Naive B cell (primary cell): ENCODE measurements around the gene SORCS2. TPM values are rescaled to one million over a fixed set of nuclear protein-coding genes. Genes with fewer than 3 reads are reported as not detected.

ENCODE experiments used
- ATAC-seq, 2 donors: fragments of 150-1000 bp; cut with Tn5 transposase; 2 replicates each; pipeline ENCODE4 v1.10.0; 2021; ENCODE audit warnings: low read depth in 2 of 2, mild to moderate bottlenecking in 2 of 2, moderate library complexity in 2 of 2
- DNase-seq: peaks from one replicate; pipeline ENCODE4 v3.0.0; 2022
- H3K27ac Mint-ChIP-seq, 6 donors: one replicate each; pipeline ENCODE4 v1.8.0; 2020 to 2022; ENCODE audit warnings: mild to moderate bottlenecking in 6 of 6, mixed read lengths in 6 of 6, moderate library complexity in 5 of 6, inconsistent platforms in 2 of 6
- H3K27me3 Mint-ChIP-seq, 3 donors: one replicate each; pipeline ENCODE4 v1.8.0; 2021 to 2022; ENCODE audit warnings: mixed read lengths in 3 of 3, mild to moderate bottlenecking in 1 of 3
- H3K36me3 Mint-ChIP-seq, 2 donors: one replicate each; pipeline ENCODE4 v1.8.0; 2020 to 2022; ENCODE audit warnings: mixed read lengths in 2 of 2, inconsistent platforms in 1 of 2, mild to moderate bottlenecking in 1 of 2
- H3K4me1 Mint-ChIP-seq, 3 donors: one replicate each; pipeline ENCODE4 v1.8.0; 2020 to 2022; ENCODE audit warnings: mixed read lengths in 3 of 3, inconsistent platforms in 1 of 3, mild to moderate bottlenecking in 1 of 3, moderate library complexity in 1 of 3
- H3K4me3 Mint-ChIP-seq, 8 donors: one replicate each; pipeline ENCODE4 v1.8.0; 2020 to 2022; ENCODE audit warnings: mild to moderate bottlenecking in 8 of 8, mixed read lengths in 8 of 8, moderate library complexity in 8 of 8, inconsistent platforms in 2 of 8
- H3K9me3 Mint-ChIP-seq, 7 donors: one replicate each; pipeline ENCODE4 v1.8.0; 2020 to 2022; ENCODE audit warnings: mixed read lengths in 7 of 7, mild to moderate bottlenecking in 5 of 7, inconsistent platforms in 2 of 7, moderate library complexity in 1 of 7
- polyA plus RNA-seq, 6 donors: library from polyadenylated mRNA; unstranded; fragments of 300-500 nt; fragmentation: Illumina TruSeq; gene quantifications; one replicate each; pipeline ENCODE4 v1.2.3, GENCODE V29; 2021; ENCODE audit warnings: low read depth in 6 of 6

The SORCS2 gene
- polyA plus RNA-seq, 6 donors from 2014 or later, result not detected

DNA sequence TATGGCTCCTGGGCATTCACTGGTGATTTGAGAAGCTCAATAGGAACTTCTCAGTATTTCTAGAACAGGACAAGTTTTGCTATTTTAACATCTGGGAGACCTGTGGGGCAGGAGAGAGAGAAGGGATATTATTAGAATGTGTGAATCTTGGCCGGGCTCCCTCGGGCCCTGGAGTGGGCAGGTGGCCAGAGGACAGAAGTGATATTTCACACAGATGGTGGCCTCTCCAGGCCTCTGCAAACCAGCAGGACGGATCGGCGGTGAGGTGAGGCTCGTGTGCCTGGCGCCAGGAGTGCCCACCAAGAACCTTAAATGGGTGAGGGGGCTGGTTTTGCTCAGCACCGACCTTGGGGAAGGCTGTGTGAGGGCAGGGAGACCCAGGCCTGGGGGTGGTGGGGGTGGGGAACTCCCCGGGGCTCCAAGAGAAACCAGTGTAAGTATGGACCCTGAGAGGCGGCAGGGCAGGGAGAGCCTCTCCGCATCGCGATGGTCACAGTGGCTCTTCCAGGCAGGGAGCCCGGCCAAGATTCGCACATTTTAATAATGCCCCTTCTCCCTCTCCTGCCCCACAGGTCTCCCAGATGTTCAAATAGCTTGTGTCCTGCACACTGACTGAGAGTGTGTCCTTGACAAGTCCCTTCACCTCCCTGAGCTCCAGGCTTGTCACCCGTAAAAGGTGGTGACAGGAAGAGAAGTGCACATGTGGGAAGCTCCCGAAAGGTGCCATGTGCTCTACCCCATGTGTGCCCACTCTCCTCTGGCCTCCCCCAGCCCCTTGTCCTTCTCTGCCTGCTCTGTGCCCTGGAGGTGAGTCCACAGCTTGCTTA lies 64.9 kb downstream of the SORCS2 start:
- no peak overlapping the region for H3K4me3 Mint-ChIP-seq
- H3K27ac Mint-ChIP-seq, result no peak overlapping the region
- H3K36me3 Mint-ChIP-seq, result peaks cover 0 to 7% of the 10 kb centered on the region in 2 donors
- H3K4me1 Mint-ChIP-seq, result no peaks in the 10 kb centered on the region
- ATAC-seq, result no peak
- H3K9me3 Mint-ChIP-seq, result peaks cover 2 to 9% (median 5%) of the 10 kb centered on the region in 7 donors
- peaks cover 5 to 34% (median 31%) of the 10 kb centered on the region in 3 donors for H3K27me3 Mint-ChIP-seq
- no peak for DNase-seq

DNA sequence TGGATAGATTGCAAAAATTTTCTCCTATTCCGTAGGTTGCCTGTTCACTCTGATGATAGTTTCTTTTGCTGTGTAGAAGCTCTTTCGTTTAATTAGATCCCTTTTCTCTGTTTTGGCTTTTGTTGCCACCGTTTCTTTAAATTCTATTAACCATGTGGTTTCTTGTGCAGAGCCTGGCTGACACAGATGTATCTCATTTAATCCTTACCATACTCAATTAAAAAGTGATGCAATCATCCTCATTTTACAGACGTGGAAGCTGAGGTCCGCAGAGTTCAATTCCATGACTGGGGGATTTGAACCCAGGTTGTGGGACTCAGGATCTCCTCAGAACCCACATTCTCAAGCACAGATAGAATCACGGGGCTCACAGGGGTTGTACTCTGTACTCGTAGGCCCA lies 66.7 kb downstream of the SORCS2 start:
- DNase-seq (no peak), ATAC-seq (no peak)
- H3K36me3 Mint-ChIP-seq, result peaks cover 0 to 7% of the 10 kb centered on the region in 2 donors
- peaks cover under 1 to 9% (median 5%) of the 10 kb centered on the region in 7 donors for H3K9me3 Mint-ChIP-seq
- H3K4me3 Mint-ChIP-seq, result no peak overlapping the region
- H3K27ac Mint-ChIP-seq, result no peak overlapping the region
- no peaks in the 10 kb centered on the region for H3K4me1 Mint-ChIP-seq
- peaks cover 8 to 39% (median 29%) of the 10 kb centered on the region in 3 donors for H3K27me3 Mint-ChIP-seq

DNA sequence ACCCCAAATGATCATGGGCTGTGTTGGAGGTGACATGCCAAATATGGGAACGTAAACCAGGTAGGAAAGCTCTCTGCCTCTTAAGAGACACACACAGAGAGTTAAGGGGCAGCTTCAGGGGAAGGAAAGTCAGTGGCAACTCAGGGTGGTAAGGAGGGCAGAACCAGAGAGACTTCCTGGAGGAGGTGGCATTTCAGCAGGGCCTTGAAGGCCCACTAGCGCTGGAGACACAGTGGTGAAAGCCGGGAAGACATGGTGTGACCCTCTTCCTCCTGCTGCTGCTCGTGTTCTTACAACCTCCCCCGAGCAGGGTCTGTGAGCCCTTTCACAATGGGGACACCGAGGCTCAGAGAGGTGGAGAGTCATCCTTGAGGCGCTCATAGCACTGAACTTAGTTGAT lies 68.2 kb downstream of the SORCS2 start:
- no peak for DNase-seq
- Mint-ChIP-seq H3K9me3 (peaks cover 0 to 9% (median 5%) of the 10 kb centered on the region in 7 donors), H3K27ac (no peak overlapping the region), H3K4me1 (no peaks in the 10 kb centered on the region), H3K36me3 (peaks cover 0 to 7% of the 10 kb centered on the region in 2 donors), H3K4me3 (no peak overlapping the region), H3K27me3 (peaks cover 8 to 27% (median 24%) of the 10 kb centered on the region in 3 donors)
- no peak for ATAC-seq

DNA sequence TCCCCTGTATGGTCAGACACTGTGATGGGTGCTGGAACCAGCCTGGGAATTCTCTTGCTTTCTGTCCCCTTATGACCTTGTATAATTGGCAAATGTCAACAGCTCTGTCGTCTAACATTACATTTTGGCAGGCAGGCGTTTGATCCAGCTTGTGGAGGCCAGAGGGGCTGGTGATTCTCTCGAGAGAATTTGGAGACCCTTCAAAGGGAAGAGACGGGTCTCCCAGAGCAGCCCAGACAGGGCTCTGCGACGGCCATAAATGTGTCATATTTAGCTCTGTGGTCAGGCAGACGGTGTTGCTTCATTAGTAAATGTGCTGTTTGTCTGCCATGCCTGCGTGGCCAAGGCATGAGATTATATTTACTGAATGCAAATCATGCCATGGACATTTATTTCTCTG lies 68.7 kb downstream of the SORCS2 start:
- Mint-ChIP-seq H3K9me3 (peaks cover 0 to 9% (median 5%) of the 10 kb centered on the region in 7 donors), H3K4me1 (no peaks in the 10 kb centered on the region), H3K27ac (no peak overlapping the region), H3K36me3 (peaks cover 0 to 7% of the 10 kb centered on the region in 2 donors), H3K4me3 (no peak overlapping the region), H3K27me3 (peaks cover 8 to 32% (median 24%) of the 10 kb centered on the region in 3 donors)
- no peak for DNase-seq
- ATAC-seq, result no peak

DNA sequence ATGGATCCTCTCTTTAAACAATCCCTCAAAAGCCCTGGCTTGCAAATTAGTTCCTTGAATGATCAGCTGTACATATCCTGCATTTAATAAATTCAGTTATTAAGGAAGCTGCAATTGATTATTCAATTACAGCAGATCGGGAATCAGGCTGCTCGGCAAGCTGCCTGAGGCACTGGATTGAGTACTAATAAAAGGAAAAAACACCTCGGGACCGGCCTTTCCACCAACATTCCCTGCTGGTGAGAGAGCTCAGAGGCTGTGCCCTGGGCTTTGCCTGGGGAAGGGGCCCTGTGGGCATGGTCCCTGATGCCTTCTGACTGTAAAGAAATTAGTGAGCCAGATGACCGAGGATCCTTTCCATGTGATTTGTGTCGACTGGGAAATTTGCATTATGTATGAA lies 69.2 kb downstream of the SORCS2 start:
- H3K27ac Mint-ChIP-seq, result no peak overlapping the region
- peaks cover 0 to 7% of the 10 kb centered on the region in 2 donors for H3K36me3 Mint-ChIP-seq
- no peak overlapping the region for H3K4me3 Mint-ChIP-seq
- ATAC-seq (no peak), DNase-seq (no peak)
- H3K9me3 Mint-ChIP-seq, result peaks cover 0 to 9% (median 5%) of the 10 kb centered on the region in 7 donors
- no peaks in the 10 kb centered on the region for H3K4me1 Mint-ChIP-seq
- H3K27me3 Mint-ChIP-seq, result peaks cover 8 to 34% (median 24%) of the 10 kb centered on the region in 3 donors

DNA sequence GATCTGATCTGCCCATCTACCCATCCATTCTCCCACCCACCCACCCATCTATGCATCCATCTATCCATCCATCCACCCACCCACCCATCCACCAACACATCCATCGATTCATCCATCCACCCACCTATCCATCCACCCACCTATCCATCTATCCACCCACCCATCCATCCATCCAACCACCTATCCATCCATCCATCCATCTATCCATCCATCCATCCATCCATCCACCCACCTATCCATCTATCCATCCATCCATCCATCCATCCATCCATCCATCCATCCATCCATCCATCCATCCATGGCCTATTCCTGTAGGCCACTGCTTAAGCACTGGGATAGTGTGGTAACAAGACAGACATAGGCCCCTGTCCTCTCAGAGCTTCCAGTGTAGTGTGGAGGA lies 69.8 kb downstream of the SORCS2 start:
- Mint-ChIP-seq H3K27me3 (peaks cover 8 to 29% (median 24%) of the 10 kb centered on the region in 3 donors), H3K36me3 (peaks cover 0 to 7% of the 10 kb centered on the region in 2 donors), H3K27ac (no peak overlapping the region), H3K4me1 (no peaks in the 10 kb centered on the region), H3K9me3 (peaks cover 0 to 9% (median 5%) of the 10 kb centered on the region in 7 donors), H3K4me3 (no peak overlapping the region)
- ATAC-seq (no peak), DNase-seq (no peak)

DNA sequence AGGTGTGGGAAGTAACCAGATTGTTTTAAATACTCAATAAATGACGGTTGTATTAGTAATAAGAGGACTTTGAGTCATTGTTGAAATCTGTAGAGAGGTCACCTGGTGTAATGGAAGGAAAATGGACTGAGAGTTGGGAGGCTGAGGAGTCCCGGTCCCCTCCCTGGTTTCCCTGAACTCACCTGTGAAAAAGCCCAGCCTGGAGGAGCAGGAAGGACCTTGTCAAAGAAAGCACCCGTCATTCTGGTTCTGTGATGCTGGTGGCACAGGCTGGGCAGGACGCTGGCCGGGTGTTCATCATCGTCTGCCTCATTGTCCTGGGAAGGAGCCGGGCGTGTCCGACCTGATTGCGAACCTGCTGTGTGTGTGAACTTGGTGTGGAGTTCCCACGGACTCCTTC lies 70.8 kb downstream of the SORCS2 start:
- DNase-seq (no peak), ATAC-seq (no peak)
- no peaks in the 10 kb centered on the region for H3K4me1 Mint-ChIP-seq
- no peak overlapping the region for H3K27ac Mint-ChIP-seq
- H3K4me3 Mint-ChIP-seq, result no peak overlapping the region
- peaks cover 8 to 27% (median 17%) of the 10 kb centered on the region in 3 donors for H3K27me3 Mint-ChIP-seq
- H3K9me3 Mint-ChIP-seq, result peaks cover 0 to 9% (median 4%) of the 10 kb centered on the region in 7 donors
- H3K36me3 Mint-ChIP-seq, result peaks cover 0 to 7% of the 10 kb centered on the region in 2 donors

DNA sequence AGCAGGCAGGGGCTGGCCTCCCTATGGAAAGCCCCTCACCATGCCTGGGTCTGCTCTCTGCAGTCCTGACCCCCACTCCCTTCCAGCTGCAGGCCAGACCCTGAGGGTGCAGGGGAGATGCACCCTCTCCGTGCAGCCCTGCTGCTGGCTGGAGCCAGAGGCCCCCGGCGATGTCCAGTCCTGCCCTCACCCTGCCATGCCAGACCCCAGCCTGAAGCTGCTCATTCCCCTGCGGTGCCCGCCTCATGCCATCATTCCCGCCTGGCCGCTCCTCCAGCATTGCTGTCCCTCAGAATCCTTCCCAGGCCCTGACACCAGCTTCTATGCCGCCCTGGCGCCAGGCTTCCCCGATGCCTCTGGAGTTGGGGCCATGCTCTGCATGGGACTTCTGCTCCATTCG lies 72.4 kb downstream of the SORCS2 start:
- H3K4me3 Mint-ChIP-seq, result no peak overlapping the region
- no peak for DNase-seq
- ATAC-seq, result no peak
- no peaks in the 10 kb centered on the region for H3K4me1 Mint-ChIP-seq
- H3K27me3 Mint-ChIP-seq, result peaks cover 7 to 21% (median 8%) of the 10 kb centered on the region in 3 donors
- peaks cover 0 to 7% (median under 1%) of the 10 kb centered on the region in 7 donors for H3K9me3 Mint-ChIP-seq
- H3K36me3 Mint-ChIP-seq, result peaks cover 0 to 2% of the 10 kb centered on the region in 2 donors
- peak overlapping the region in 1 of 6 donors; percentile 61 for H3K27ac Mint-ChIP-seq

DNA sequence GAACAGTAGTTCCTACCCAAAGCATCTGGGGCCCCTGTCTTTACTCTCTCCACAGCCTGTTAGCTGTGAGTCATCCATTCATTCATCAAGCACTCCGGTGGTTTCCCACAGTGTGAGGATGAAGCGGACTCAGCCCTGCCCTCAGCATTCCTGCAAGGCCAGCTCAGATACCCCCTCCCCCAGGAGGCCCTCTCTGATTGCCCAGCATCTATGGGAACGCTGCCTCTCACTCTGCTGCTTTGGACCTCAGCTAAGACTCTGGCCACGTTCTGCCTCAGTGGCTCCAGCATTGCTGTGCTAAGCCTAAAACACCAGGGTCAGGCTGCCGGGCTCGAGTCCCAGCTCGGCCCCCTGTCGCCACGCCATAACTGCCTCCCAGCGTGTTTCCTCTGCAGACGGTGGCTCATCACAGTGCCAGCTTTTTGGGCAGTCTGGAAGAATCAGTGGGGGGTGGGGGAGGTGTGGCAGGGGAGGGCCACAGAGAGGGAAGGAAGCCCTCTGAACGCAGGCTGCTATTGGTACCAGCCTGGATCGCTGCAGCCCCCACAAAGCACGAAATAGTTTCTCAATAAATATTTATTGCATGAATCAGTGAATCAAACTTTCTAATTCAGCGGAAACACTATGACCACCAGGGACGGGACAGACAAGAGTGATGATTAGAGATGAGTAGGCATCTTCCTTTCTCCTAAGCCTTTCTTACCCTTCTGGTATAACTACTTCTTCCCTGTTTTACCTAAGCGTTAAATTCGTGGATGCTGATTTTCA lies 74.4 kb downstream of the SORCS2 start:
- Mint-ChIP-seq H3K27me3 (peaks cover 4 to 19% (median 5%) of the 10 kb centered on the region in 3 donors), H3K36me3 (no peaks in the 10 kb centered on the region), H3K4me3 (no peak overlapping the region), H3K9me3 (peaks cover 0 to under 1% (median 0%) of the 10 kb centered on the region in 7 donors), H3K27ac (no peak overlapping the region), H3K4me1 (no peaks in the 10 kb centered on the region)
- ATAC-seq (no peak), DNase-seq (no peak)

DNA sequence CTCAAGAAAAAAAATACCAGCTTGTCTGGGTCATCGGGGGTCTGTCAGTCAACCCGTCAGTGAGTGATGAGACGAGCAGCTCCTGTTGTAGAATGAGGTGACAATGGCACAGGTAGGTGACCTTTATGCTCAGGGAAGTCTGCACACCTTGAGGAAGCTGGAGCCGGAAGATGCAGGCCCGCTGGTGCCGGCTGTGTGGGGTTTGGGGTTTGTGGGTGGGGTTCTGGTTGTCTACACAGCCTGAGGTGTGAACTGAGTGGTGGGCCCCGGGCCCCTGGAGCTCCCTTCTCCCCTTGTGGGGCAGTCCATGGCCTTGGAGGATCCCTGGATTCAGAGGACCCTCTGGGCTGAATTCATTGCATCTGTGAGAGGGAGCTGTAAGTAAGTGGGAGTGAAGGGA lies 75.5 kb downstream of the SORCS2 start:
- no peak for DNase-seq
- no peak overlapping the region for H3K4me3 Mint-ChIP-seq
- H3K27me3 Mint-ChIP-seq, result peaks cover 4 to 13% (median 5%) of the 10 kb centered on the region in 3 donors
- peaks cover 0 to 4% (median 0%) of the 10 kb centered on the region in 7 donors for H3K9me3 Mint-ChIP-seq
- ATAC-seq, result no peak
- H3K4me1 Mint-ChIP-seq, result no peaks in the 10 kb centered on the region
- no peak overlapping the region for H3K27ac Mint-ChIP-seq
- H3K36me3 Mint-ChIP-seq, result no peaks in the 10 kb centered on the region

DNA sequence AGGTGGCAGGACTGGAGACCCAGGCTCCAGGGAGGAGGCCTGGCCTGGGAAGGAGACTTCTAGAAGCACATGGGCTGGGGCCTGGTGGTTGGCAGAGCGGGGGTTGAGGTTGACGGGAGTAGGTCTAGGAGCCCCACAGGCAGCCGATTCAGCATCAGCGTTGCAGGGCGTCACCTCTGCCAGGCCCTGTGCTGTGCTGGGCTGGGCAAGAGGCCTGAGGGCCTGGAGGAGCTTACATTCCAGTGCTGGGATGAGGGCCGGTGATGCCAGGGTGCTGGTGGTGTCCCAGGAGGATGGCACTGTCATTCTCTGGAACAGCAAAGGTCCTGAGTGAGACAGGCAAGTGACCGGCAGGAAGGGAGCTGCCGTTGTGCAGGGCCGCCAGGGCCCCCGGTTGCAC lies 76.6 kb downstream of the SORCS2 start:
- H3K4me3 Mint-ChIP-seq, result no peak overlapping the region
- DNase-seq, result no peak
- no peak overlapping the region for H3K27ac Mint-ChIP-seq
- no peaks in the 10 kb centered on the region for H3K36me3 Mint-ChIP-seq
- H3K4me1 Mint-ChIP-seq, result no peaks in the 10 kb centered on the region
- no peak for ATAC-seq
- H3K27me3 Mint-ChIP-seq, result peaks cover 1 to 24% (median 5%) of the 10 kb centered on the region in 3 donors
- H3K9me3 Mint-ChIP-seq, result peaks cover 0 to 6% (median 4%) of the 10 kb centered on the region in 7 donors

DNA sequence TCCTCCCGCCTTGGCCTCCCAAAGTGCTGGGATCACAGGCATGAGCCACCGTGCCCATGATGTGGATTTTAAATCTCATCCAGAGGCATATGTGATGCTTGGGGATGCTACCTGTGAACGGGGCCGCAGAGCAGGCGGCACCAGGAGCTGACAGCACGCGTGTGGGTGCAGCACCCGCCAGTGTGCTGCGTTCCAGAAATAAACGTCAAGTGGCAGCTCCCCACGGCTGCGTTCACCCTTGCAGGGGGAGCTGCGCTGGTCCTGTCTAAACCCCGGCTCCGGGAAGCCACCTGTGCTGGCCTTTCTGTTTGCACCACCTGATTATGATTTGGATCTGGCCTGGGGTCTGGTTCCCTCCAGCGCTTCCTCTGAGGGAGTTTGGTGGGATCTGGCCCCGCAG lies 77.8 kb downstream of the SORCS2 start:
- no peaks in the 10 kb centered on the region for H3K36me3 Mint-ChIP-seq
- peaks cover 0 to 28% (median 5%) of the 10 kb centered on the region in 3 donors for H3K27me3 Mint-ChIP-seq
- peaks cover 0 to 11% (median 4%) of the 10 kb centered on the region in 7 donors for H3K9me3 Mint-ChIP-seq
- DNase-seq (no peak), ATAC-seq (no peak)
- no peak overlapping the region for H3K4me3 Mint-ChIP-seq
- H3K27ac Mint-ChIP-seq, result no peak overlapping the region
- H3K4me1 Mint-ChIP-seq, result no peaks in the 10 kb centered on the region

DNA sequence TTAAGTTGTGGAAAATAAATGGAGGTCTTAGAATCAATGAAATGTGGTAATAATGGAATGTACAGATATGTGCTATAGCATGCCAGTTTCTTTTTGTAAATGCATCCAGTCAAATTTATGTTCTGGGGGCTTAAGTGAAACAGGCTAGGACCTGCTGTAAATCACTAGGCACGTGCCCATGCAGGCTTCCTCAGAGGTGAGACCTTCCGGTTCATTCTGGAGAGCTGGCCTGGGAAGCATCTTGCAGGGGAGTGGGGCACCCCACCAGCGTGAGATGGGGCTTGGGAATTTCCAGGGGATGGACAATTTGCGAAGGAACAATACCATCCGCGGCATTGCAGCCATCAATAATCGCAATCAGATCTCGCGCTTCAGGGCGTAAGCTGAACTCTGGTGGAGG lies 80.1 kb downstream of the SORCS2 start:
- ATAC-seq (no peak), DNase-seq (no peak)
- H3K4me3 Mint-ChIP-seq, result peak overlapping the region in 1 of 8 donors; percentile 66
- no peaks in the 10 kb centered on the region for H3K36me3 Mint-ChIP-seq
- no peaks in the 10 kb centered on the region for H3K4me1 Mint-ChIP-seq
- peaks cover 0 to 11% (median 4%) of the 10 kb centered on the region in 7 donors for H3K9me3 Mint-ChIP-seq
- H3K27me3 Mint-ChIP-seq, result peaks cover 0 to 17% (median 5%) of the 10 kb centered on the region in 3 donors
- no peak overlapping the region for H3K27ac Mint-ChIP-seq
